ENCODE measurements around the gene INVS. TPM values are rescaled to one million over a fixed set of nuclear protein-coding genes. Genes with fewer than 3 reads are reported as not detected.
"Not testable (repeated sequence)": the region's sequence is repeated elsewhere in the genome, so short reads cannot be mapped to it uniquely, and the experiment has no call there.

INVS gene
- total RNA-seq, 1 experiment from 2014 or later = 15.6 TPM

DNA sequence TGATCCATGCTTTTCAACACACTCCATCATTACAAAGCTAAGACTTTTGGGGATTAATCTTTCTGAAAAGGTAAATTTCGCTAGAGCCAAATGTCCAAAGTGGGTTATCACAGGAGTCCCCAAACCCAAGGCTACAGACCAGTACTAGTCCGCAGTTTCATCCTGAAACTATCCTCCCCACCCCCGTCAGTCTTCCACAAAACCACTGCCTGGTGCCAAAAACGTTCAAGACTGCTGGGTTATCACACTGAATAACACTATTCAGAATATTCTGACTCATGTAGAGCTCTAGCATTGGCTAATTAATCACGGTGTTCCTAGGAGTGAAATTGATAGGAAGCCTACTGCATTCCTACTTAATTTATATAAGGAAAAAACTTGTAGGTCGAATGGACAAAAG is 24.9 kb upstream of the INVS start:
- BruUV-seq (replicated peaks) = no TSS peak
- no peak overlapping the region for H3K4me3 ChIP-seq (ENCODE audit: low read depth, low read length)
- Mint-ChIP-seq H3K4me3 (ENCODE audit: unreplicated experiment) (no peak overlapping the region), H3K36me3 (ENCODE audit: insufficient read depth, unreplicated experiment) (peaks cover 5% of the 10 kb centered on the region), H3K27ac (ENCODE audit: unreplicated experiment) (no peak overlapping the region), H3K4me1 (ENCODE audit: low read depth, unreplicated experiment) (peaks cover 6% of the 10 kb centered on the region), H3K27me3 (ENCODE audit: insufficient read depth, unreplicated experiment) (no peaks in the 10 kb centered on the region), H3K9me3 (ENCODE audit: unreplicated experiment) (no peaks in the 10 kb centered on the region)
- intact Hi-C loops (cut with micrococcal nuclease; ENCODE audit: unreplicated experiment) = no loop called here
- no peak for DNase-seq
- TF ChIP-seq, protein P1, sequence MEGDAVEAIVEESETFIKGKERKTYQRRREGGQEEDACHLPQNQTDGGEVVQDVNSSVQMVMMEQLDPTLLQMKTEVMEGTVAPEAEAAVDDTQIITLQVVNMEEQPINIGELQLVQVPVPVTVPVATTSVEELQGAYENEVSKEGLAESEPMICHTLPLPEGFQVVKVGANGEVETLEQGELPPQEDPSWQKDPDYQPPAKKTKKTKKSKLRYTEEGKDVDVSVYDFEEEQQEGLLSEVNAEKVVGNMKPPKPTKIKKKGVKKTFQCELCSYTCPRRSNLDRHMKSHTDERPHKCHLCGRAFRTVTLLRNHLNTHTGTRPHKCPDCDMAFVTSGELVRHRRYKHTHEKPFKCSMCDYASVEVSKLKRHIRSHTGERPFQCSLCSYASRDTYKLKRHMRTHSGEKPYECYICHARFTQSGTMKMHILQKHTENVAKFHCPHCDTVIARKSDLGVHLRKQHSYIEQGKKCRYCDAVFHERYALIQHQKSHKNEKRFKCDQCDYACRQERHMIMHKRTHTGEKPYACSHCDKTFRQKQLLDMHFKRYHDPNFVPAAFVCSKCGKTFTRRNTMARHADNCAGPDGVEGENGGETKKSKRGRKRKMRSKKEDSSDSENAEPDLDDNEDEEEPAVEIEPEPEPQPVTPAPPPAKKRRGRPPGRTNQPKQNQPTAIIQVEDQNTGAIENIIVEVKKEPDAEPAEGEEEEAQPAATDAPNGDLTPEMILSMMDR (IDR thresholded peaks at IDR 0.05; ENCODE audit: insufficient read depth in 1 of 2, low read depth in 1 of 2, low read length in 1 of 2, severe bottlenecking in 1 of 2, unreplicated experiment in 1 of 2) = no peak
- H3K9me3 ChIP-seq = no peaks in the 10 kb centered on the region
- POLR2A ChIA-PET = no interaction called here
- H3K4me1 ChIP-seq = no peaks in the 10 kb centered on the region
- no peaks in the 10 kb centered on the region for H3K36me3 ChIP-seq (ENCODE audit: control insufficient read depth, insufficient read depth, low read length)
- no peaks in the 10 kb centered on the region for H3K27me3 ChIP-seq (replicated peaks; ENCODE audit: control insufficient read depth, insufficient read depth, low read length)
- CTCF ChIA-PET = no interaction called here

DNA sequence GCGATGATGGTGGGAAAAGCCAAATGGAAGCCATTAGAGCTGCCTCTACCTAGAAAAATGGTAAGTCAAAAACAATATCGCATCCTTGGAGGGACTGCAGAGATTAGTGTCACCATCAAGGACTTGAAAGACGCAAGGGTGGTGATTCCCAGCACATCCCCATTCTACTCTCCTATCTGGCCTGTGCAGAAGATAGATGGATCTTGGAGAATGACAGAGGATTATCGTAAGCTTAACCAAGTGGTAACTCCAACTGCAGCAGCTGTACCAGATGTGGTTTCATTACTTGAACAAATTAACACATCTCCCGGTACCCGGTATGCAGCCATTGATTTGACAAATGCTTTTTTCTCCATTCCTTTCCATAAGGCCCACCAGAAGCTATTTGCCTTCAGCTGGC is 24.1 kb upstream of the INVS start:
- POLR2A ChIA-PET = no interaction called here
- Mint-ChIP-seq H3K4me1 (ENCODE audit: low read depth, unreplicated experiment) (peaks cover 6% of the 10 kb centered on the region), H3K27ac (ENCODE audit: unreplicated experiment) (no peak overlapping the region), H3K27me3 (ENCODE audit: insufficient read depth, unreplicated experiment) (no peaks in the 10 kb centered on the region), H3K36me3 (ENCODE audit: insufficient read depth, unreplicated experiment) (peaks cover 5% of the 10 kb centered on the region), H3K4me3 (ENCODE audit: unreplicated experiment) (no peak overlapping the region), H3K9me3 (ENCODE audit: unreplicated experiment) (no peaks in the 10 kb centered on the region)
- TF ChIP-seq, protein P1 (IDR thresholded peaks at IDR 0.05; ENCODE audit: insufficient read depth in 1 of 2, low read depth in 1 of 2, low read length in 1 of 2, severe bottlenecking in 1 of 2, unreplicated experiment in 1 of 2) = no peak
- Histone ChIP-seq H3K27me3 (replicated peaks; ENCODE audit: control insufficient read depth, insufficient read depth, low read length) (no peaks in the 10 kb centered on the region), H3K4me1 (no peaks in the 10 kb centered on the region), H3K4me3 (ENCODE audit: low read depth, low read length) (no peak overlapping the region), H3K36me3 (ENCODE audit: control insufficient read depth, insufficient read depth, low read length) (no peaks in the 10 kb centered on the region), H3K9me3 (no peaks in the 10 kb centered on the region)
- CTCF ChIA-PET = no interaction called here
- intact Hi-C loops (cut with micrococcal nuclease; ENCODE audit: unreplicated experiment) = no loop called here
- no peak for DNase-seq
- BruUV-seq (replicated peaks) = no TSS peak

DNA sequence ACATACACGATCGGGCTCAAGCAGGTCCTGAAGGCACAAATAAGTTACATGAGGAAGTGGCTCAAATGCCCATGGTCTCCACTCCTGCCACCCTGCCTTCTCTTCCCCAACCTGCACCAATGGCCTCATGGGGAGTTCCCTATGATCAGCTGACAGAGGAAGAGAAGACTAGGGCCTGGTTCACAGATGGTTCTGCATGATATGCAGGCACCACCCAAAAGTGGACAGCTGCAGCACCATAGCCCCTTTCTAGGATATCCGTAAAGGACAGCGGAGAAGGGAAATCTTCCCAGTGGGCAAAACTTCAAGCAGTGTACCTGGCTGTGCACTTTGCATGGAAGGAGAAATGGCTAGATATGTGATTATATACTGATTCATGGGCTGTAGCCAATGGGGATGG is 22.8 kb upstream of the INVS start:
- H3K9me3 Mint-ChIP-seq (ENCODE audit: unreplicated experiment); BruUV-seq (replicated peaks); H3K9me3 ChIP-seq; H3K27me3 ChIP-seq (replicated peaks; ENCODE audit: control insufficient read depth, insufficient read depth, low read length); CTCF ChIA-PET; H3K27me3 Mint-ChIP-seq (ENCODE audit: insufficient read depth, unreplicated experiment); POLR2A ChIA-PET; intact Hi-C loops (cut with micrococcal nuclease; ENCODE audit: unreplicated experiment); H3K36me3 ChIP-seq (ENCODE audit: control insufficient read depth, insufficient read depth, low read length); H3K4me1 Mint-ChIP-seq (ENCODE audit: low read depth, unreplicated experiment); H3K4me3 ChIP-seq (ENCODE audit: low read depth, low read length); DNase-seq; H3K4me1 ChIP-seq; H3K4me3 Mint-ChIP-seq (ENCODE audit: unreplicated experiment); H3K36me3 Mint-ChIP-seq (ENCODE audit: insufficient read depth, unreplicated experiment); H3K27ac Mint-ChIP-seq (ENCODE audit: unreplicated experiment): not testable (repeated sequence)

DNA sequence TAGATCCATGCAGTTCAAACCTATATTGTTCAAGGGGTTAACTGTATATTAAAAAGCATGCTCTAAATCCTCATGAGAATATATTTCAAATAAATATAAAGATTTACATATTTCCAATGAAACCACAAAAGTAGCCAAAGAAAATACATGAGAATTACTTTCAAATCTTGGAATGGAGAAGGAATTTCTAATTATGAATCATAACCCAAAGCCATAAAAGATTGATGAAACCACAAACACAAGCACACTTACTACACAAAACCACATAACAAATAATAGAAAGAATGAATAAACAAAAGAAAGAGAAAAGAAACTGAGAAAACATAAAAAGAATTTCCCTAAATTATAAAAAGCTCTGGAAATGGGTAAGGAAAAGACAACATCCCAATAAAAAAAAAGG is 16.3 kb upstream of the INVS start:
- no peak overlapping the region for H3K27ac Mint-ChIP-seq (ENCODE audit: unreplicated experiment)
- intact Hi-C loops (cut with micrococcal nuclease; ENCODE audit: unreplicated experiment) = no loop called here
- no peaks in the 10 kb centered on the region for H3K4me1 ChIP-seq
- ChIA-PET CTCF (no interaction called here), POLR2A (no interaction called here)
- no peak overlapping the region for H3K4me3 Mint-ChIP-seq (ENCODE audit: unreplicated experiment)
- H3K36me3 ChIP-seq (ENCODE audit: control insufficient read depth, insufficient read depth, low read length) = no peaks in the 10 kb centered on the region
- H3K36me3 Mint-ChIP-seq (ENCODE audit: insufficient read depth, unreplicated experiment) = peaks cover 6% of the 10 kb centered on the region
- no peaks in the 10 kb centered on the region for H3K9me3 Mint-ChIP-seq (ENCODE audit: unreplicated experiment)
- no peaks in the 10 kb centered on the region for H3K27me3 Mint-ChIP-seq (ENCODE audit: insufficient read depth, unreplicated experiment)
- TF ChIP-seq, protein P1 (IDR thresholded peaks at IDR 0.05; ENCODE audit: insufficient read depth in 1 of 2, low read depth in 1 of 2, low read length in 1 of 2, severe bottlenecking in 1 of 2, unreplicated experiment in 1 of 2) = no peak
- no peak for DNase-seq
- no TSS peak for BruUV-seq (replicated peaks)
- H3K27me3 ChIP-seq (replicated peaks; ENCODE audit: control insufficient read depth, insufficient read depth, low read length) = no peaks in the 10 kb centered on the region
- H3K9me3 ChIP-seq = no peaks in the 10 kb centered on the region
- no peak overlapping the region for H3K4me3 ChIP-seq (ENCODE audit: low read depth, low read length)
- peaks cover under 1% of the 10 kb centered on the region for H3K4me1 Mint-ChIP-seq (ENCODE audit: low read depth, unreplicated experiment)

Measured in Caco-2 (cell line).